IMR-90 (cell line): Measurements from ENCODE around the gene KCTD2.

ENCODE experiments used
- BHLHE40 ChIP-seq: fragments of 150-350 bp; IDR thresholded peaks from 2 replicates; pipeline ENCODE4 v1.6.1; 2016; ENCODE audit warnings: mild to moderate bottlenecking, low read depth, low read length
- CEBPB ChIP-seq: IDR thresholded peaks from 2 replicates; pipeline ENCODE4 v1.6.1; 2012; ENCODE audit warnings: low read depth, low read length, improper control_type of control experiment
- MAFK ChIP-seq: IDR thresholded peaks from 2 replicates; pipeline ENCODE4 v1.6.1; 2012; ENCODE audit warnings: low read depth, low read length, improper control_type of control experiment
- POLR2A ChIP-seq: IDR thresholded peaks from 2 replicates; pipeline ENCODE4 v1.6.1; 2012; ENCODE audit warnings: mild to moderate bottlenecking, low read depth, low read length
- TF ChIP-seq, protein P1 (sequence below): conservative IDR thresholded peaks from 2 replicates; pipeline ENCODE4 v1.5.1; 2012; ENCODE audit warnings: mild to moderate bottlenecking, low read depth, low read length, improper control_type of control experiment

DNA sequence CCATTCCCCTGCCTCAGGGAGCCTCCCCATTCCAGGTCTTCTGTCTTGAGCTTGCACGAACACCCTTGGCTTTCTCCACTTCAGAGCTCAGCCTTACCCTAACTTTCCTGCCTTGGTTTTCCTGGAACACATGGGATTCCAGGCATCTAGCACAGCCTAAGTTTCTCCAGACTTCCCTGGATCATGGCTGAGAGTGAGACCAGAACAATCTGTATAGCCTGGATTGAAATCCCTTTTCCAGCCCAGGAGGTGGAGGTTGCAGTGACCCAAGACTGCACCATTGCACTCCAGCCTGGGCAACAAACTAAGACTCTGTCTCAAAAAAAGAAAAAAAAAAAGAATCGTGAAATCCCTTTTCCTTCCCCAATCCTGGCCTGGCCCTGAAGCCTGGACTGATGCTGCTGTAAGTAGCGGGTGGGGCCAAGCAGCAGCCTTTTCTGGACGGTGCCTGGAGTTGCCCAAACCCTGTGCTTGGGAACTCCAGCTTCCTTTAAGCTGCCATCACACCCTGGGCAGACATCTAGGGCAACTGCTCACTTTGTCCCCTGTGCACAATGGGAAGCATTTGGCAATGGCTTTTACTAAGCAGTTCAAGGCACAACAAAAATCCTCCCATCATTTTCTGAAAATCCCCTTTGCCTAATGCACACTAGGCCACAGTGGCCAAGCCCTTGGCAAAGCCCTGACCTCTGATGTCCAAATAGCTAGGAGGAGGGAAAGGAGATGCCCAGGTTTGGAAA is 28.7 kb downstream of the KCTD2 start:
- TF ChIP-seq, protein P1, sequence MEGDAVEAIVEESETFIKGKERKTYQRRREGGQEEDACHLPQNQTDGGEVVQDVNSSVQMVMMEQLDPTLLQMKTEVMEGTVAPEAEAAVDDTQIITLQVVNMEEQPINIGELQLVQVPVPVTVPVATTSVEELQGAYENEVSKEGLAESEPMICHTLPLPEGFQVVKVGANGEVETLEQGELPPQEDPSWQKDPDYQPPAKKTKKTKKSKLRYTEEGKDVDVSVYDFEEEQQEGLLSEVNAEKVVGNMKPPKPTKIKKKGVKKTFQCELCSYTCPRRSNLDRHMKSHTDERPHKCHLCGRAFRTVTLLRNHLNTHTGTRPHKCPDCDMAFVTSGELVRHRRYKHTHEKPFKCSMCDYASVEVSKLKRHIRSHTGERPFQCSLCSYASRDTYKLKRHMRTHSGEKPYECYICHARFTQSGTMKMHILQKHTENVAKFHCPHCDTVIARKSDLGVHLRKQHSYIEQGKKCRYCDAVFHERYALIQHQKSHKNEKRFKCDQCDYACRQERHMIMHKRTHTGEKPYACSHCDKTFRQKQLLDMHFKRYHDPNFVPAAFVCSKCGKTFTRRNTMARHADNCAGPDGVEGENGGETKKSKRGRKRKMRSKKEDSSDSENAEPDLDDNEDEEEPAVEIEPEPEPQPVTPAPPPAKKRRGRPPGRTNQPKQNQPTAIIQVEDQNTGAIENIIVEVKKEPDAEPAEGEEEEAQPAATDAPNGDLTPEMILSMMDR = no peak
- TF ChIP-seq MAFK = no peak
- TF ChIP-seq CEBPB = no peak
- no peak for TF ChIP-seq POLR2A
- TF ChIP-seq BHLHE40 = no peak
